ENCODE results near the gene ITIH3.

Gene ITIH3

GRCh38 chr3:52782412-52783210 is 12.0 kb upstream of the ITIH3 start:
- Histone ChIP-seq H3K27ac (ENCODE audit: low read length) (no peak overlapping the region), H3K36me3 (ENCODE audit: control insufficient read depth in 1 of 2, insufficient read depth in 2 of 2, low read length in 2 of 2) (no peaks in the 10 kb centered on the region), H3K4me1 (ENCODE audit: control insufficient read depth in 1 of 2, insufficient read depth in 2 of 2, low read length in 2 of 2) (no peaks in the 10 kb centered on the region), H3K4me3 (ENCODE audit: low read depth in 1 of 2, low read length in 2 of 2) (no peak overlapping the region), H3K9me3 (ENCODE audit: control insufficient read depth in 1 of 2, low read length in 2 of 2) (no peaks in the 10 kb centered on the region), H3K27me3 (ENCODE audit: low read depth, low read length) (no peaks in the 10 kb centered on the region)

- H3K4me1 ChIP-seq (ENCODE audit: control insufficient read depth in 1 of 2, insufficient read depth in 2 of 2, low read length in 2 of 2): no peaks in the 10 kb centered on the region
- H3K27ac ChIP-seq (ENCODE audit: low read length): no peak overlapping the region
- H3K27me3 ChIP-seq (ENCODE audit: low read depth, low read length): no peaks in the 10 kb centered on the region
- no peaks in the 10 kb centered on the region for H3K36me3 ChIP-seq (ENCODE audit: control insufficient read depth in 1 of 2, insufficient read depth in 2 of 2, low read length in 2 of 2)
- H3K4me3 ChIP-seq (ENCODE audit: low read depth in 1 of 2, low read length in 2 of 2): no peak overlapping the region
- no peaks in the 10 kb centered on the region for H3K9me3 ChIP-seq (ENCODE audit: control insufficient read depth in 1 of 2, low read length in 2 of 2)
Observed at GRCh38 chr3:52783211-52783555, 11.4 kb upstream of the ITIH3 start.

GRCh38 chr3:52784021-52784621 is 10.5 kb upstream of the ITIH3 start:
- H3K36me3 ChIP-seq (ENCODE audit: control insufficient read depth in 1 of 2, insufficient read depth in 2 of 2, low read length in 2 of 2): no peaks in the 10 kb centered on the region
- no peaks in the 10 kb centered on the region for H3K27me3 ChIP-seq (ENCODE audit: low read depth, low read length)
- H3K9me3 ChIP-seq (ENCODE audit: control insufficient read depth in 1 of 2, low read length in 2 of 2): no peaks in the 10 kb centered on the region
- H3K27ac ChIP-seq (ENCODE audit: low read length): no peak overlapping the region
- H3K4me1 ChIP-seq (ENCODE audit: control insufficient read depth in 1 of 2, insufficient read depth in 2 of 2, low read length in 2 of 2): no peaks in the 10 kb centered on the region
- no peak overlapping the region for H3K4me3 ChIP-seq (ENCODE audit: low read depth in 1 of 2, low read length in 2 of 2)

GRCh38 chr3:52784931-52785590 is 9.5 kb upstream of the ITIH3 start:
- Histone ChIP-seq H3K9me3 (ENCODE audit: control insufficient read depth in 1 of 2, low read length in 2 of 2) (no peaks in the 10 kb centered on the region), H3K27me3 (ENCODE audit: low read depth, low read length) (no peaks in the 10 kb centered on the region), H3K27ac (ENCODE audit: low read length) (no peak overlapping the region), H3K36me3 (ENCODE audit: control insufficient read depth in 1 of 2, insufficient read depth in 2 of 2, low read length in 2 of 2) (no peaks in the 10 kb centered on the region), H3K4me3 (ENCODE audit: low read depth in 1 of 2, low read length in 2 of 2) (no peak overlapping the region), H3K4me1 (ENCODE audit: control insufficient read depth in 1 of 2, insufficient read depth in 2 of 2, low read length in 2 of 2) (no peaks in the 10 kb centered on the region)

GRCh38 chr3:52786330-52787215 is 8.0 kb upstream of the ITIH3 start:
- H3K4me1 ChIP-seq (ENCODE audit: control insufficient read depth in 1 of 2, insufficient read depth in 2 of 2, low read length in 2 of 2): no peaks in the 10 kb centered on the region
- no peaks in the 10 kb centered on the region for H3K9me3 ChIP-seq (ENCODE audit: control insufficient read depth in 1 of 2, low read length in 2 of 2)
- H3K27me3 ChIP-seq (ENCODE audit: low read depth, low read length): no peaks in the 10 kb centered on the region
- H3K4me3 ChIP-seq (ENCODE audit: low read depth in 1 of 2, low read length in 2 of 2): no peak overlapping the region
- H3K27ac ChIP-seq (ENCODE audit: low read length): no peak overlapping the region
- no peaks in the 10 kb centered on the region for H3K36me3 ChIP-seq (ENCODE audit: control insufficient read depth in 1 of 2, insufficient read depth in 2 of 2, low read length in 2 of 2)

GRCh38 chr3:52787246-52787645 is 7.3 kb upstream of the ITIH3 start:
- H3K9me3 ChIP-seq (ENCODE audit: control insufficient read depth in 1 of 2, low read length in 2 of 2): no peaks in the 10 kb centered on the region
- H3K4me1 ChIP-seq (ENCODE audit: control insufficient read depth in 1 of 2, insufficient read depth in 2 of 2, low read length in 2 of 2): no peaks in the 10 kb centered on the region
- no peaks in the 10 kb centered on the region for H3K27me3 ChIP-seq (ENCODE audit: low read depth, low read length)
- no peaks in the 10 kb centered on the region for H3K36me3 ChIP-seq (ENCODE audit: control insufficient read depth in 1 of 2, insufficient read depth in 2 of 2, low read length in 2 of 2)
- H3K27ac ChIP-seq (ENCODE audit: low read length): no peak overlapping the region
- H3K4me3 ChIP-seq (ENCODE audit: low read depth in 1 of 2, low read length in 2 of 2): no peak overlapping the region

- H3K4me3 ChIP-seq (ENCODE audit: low read depth in 1 of 2, low read length in 2 of 2): no peak overlapping the region
Observed at GRCh38 chr3:52787672-52788625, 6.6 kb upstream of the ITIH3 start.

GRCh38 chr3:52788890-52789745 is 5.5 kb upstream of the ITIH3 start:
- Histone ChIP-seq H3K27ac (ENCODE audit: low read length) (no peak overlapping the region), H3K9me3 (ENCODE audit: control insufficient read depth in 1 of 2, low read length in 2 of 2) (no peaks in the 10 kb centered on the region), H3K27me3 (ENCODE audit: low read depth, low read length) (no peaks in the 10 kb centered on the region), H3K36me3 (ENCODE audit: control insufficient read depth in 1 of 2, insufficient read depth in 2 of 2, low read length in 2 of 2) (no peaks in the 10 kb centered on the region), H3K4me3 (ENCODE audit: low read depth in 1 of 2, low read length in 2 of 2) (no peak overlapping the region), H3K4me1 (ENCODE audit: control insufficient read depth in 1 of 2, insufficient read depth in 2 of 2, low read length in 2 of 2) (no peaks in the 10 kb centered on the region)

More at GRCh38 chr3:52787672-52788625, 6.6 kb upstream of the ITIH3 start:
- H3K36me3 ChIP-seq (ENCODE audit: control insufficient read depth in 1 of 2, insufficient read depth in 2 of 2, low read length in 2 of 2): no peaks in the 10 kb centered on the region
- no peaks in the 10 kb centered on the region for H3K9me3 ChIP-seq (ENCODE audit: control insufficient read depth in 1 of 2, low read length in 2 of 2)
- no peaks in the 10 kb centered on the region for H3K27me3 ChIP-seq (ENCODE audit: low read depth, low read length)
- H3K27ac ChIP-seq (ENCODE audit: low read length): no peak overlapping the region
- no peaks in the 10 kb centered on the region for H3K4me1 ChIP-seq (ENCODE audit: control insufficient read depth in 1 of 2, insufficient read depth in 2 of 2, low read length in 2 of 2)

- Histone ChIP-seq H3K4me1 (ENCODE audit: control insufficient read depth in 1 of 2, insufficient read depth in 2 of 2, low read length in 2 of 2) (no peaks in the 10 kb centered on the region), H3K36me3 (ENCODE audit: control insufficient read depth in 1 of 2, insufficient read depth in 2 of 2, low read length in 2 of 2) (no peaks in the 10 kb centered on the region), H3K27me3 (ENCODE audit: low read depth, low read length) (no peaks in the 10 kb centered on the region), H3K4me3 (ENCODE audit: low read depth in 1 of 2, low read length in 2 of 2) (no peak overlapping the region), H3K9me3 (ENCODE audit: control insufficient read depth in 1 of 2, low read length in 2 of 2) (no peaks in the 10 kb centered on the region), H3K27ac (ENCODE audit: low read length) (no peak overlapping the region)
Observed at GRCh38 chr3:52789746-52790040, 4.9 kb upstream of the ITIH3 start.

GRCh38 chr3:52790337-52790736 is 4.3 kb upstream of the ITIH3 start:
- Histone ChIP-seq H3K4me1 (ENCODE audit: control insufficient read depth in 1 of 2, insufficient read depth in 2 of 2, low read length in 2 of 2) (no peaks in the 10 kb centered on the region), H3K36me3 (ENCODE audit: control insufficient read depth in 1 of 2, insufficient read depth in 2 of 2, low read length in 2 of 2) (no peaks in the 10 kb centered on the region), H3K27me3 (ENCODE audit: low read depth, low read length) (no peaks in the 10 kb centered on the region), H3K4me3 (ENCODE audit: low read depth in 1 of 2, low read length in 2 of 2) (no peak overlapping the region), H3K27ac (ENCODE audit: low read length) (no peak overlapping the region), H3K9me3 (ENCODE audit: control insufficient read depth in 1 of 2, low read length in 2 of 2) (no peaks in the 10 kb centered on the region)

All from muscle layer of duodenum (tissue), 2 donors.